GM12878 (cell line): ENCODE results near the gene GPR18.

Experiments
- BHLHE40 ChIP-seq, 2 experiments: fragments of 450-650 bp in 1 of 2; IDR thresholded peaks; 2 replicates each; pipeline ENCODE4 v1.6.1; 2011 to 2017; ENCODE audit warnings: low read depth in 2 of 2, borderline replicate concordance in 1 of 2, improper control_type of control experiment in 1 of 2, low read length in 1 of 2, mild to moderate bottlenecking in 1 of 2
- CBX3 ChIP-seq: fragments of 200-600 bp; sonication (generic); IDR thresholded peaks from 2 replicates; pipeline ENCODE4 v1.6.1; 2016; ENCODE audit warnings: low read depth, borderline replicate concordance
- CREB1 ChIP-seq: IDR thresholded peaks from 2 replicates; pipeline ENCODE4 v1.6.1; 2012; ENCODE audit warnings: low read depth, mild to moderate bottlenecking, inconsistent platforms
- CTCF ChIP-seq, 3 experiments: IDR thresholded peaks in 2 of 3; conservative IDR thresholded peaks in 1 of 3; 2 replicates each; pipeline ENCODE4 v1.5.1; 2011; ENCODE audit warnings: low read depth in 3 of 3, low read length in 3 of 3, mild to moderate bottlenecking in 3 of 3, control low read depth in 2 of 3, moderate library complexity in 2 of 3, inconsistent platforms in 1 of 3, mixed read lengths in 1 of 3; ENCODE audit not compliant: control insufficient read depth in 2 of 3, insufficient read depth in 1 of 3; ENCODE audit errors: extremely low read depth in 1 of 3
- POLR2AphosphoS5 ChIP-seq: IDR thresholded peaks from 2 replicates; pipeline ENCODE4 v1.6.1; 2011; ENCODE audit warnings: mild to moderate bottlenecking, low read length, inconsistent platforms
- YY1 ChIP-seq: IDR thresholded peaks from 2 replicates; pipeline ENCODE4 v1.6.1; 2011; ENCODE audit warnings: low read depth, mild to moderate bottlenecking, low read length
- ZNF592 ChIP-seq: fragments of 450-650 bp; IDR thresholded peaks from 2 replicates; pipeline ENCODE4 v1.6.1; 2017; ENCODE audit warnings: mild to moderate bottlenecking, moderate library complexity

- TF ChIP-seq CTCF (IDR thresholded peaks at IDR 0.05 in 2 of 3, conservative IDR thresholded peaks at IDR 0.05 in 1 of 3; ENCODE audit: control insufficient read depth in 2 of 3, extremely low read depth in 1 of 3, insufficient read depth in 1 of 3, low read depth in 3 of 3, low read length in 3 of 3) (no peak), BHLHE40 (IDR thresholded peaks at IDR 0.05; ENCODE audit: borderline replicate concordance in 1 of 2, low read depth in 2 of 2, low read length in 1 of 2) (no peak), ZNF592 (no peak), CREB1 (no peak), POLR2AphosphoS5 (no peak), CBX3 (no peak), YY1 (no peak)
Measured at GRCh38 chr13:99298056-99298455, 39.9 kb upstream of the GPR18 start.
